ENCODE data around the gene PPP2R2B. TPM values are rescaled to one million over a fixed set of nuclear protein-coding genes. Genes with fewer than 3 reads are reported as not detected.

PPP2R2B gene
- total and polyA plus RNA-seq, 2 donors (not counting 1 experiment from before 2014, with no cell fraction given): 0.67 to 1.5 TPM

DNA sequence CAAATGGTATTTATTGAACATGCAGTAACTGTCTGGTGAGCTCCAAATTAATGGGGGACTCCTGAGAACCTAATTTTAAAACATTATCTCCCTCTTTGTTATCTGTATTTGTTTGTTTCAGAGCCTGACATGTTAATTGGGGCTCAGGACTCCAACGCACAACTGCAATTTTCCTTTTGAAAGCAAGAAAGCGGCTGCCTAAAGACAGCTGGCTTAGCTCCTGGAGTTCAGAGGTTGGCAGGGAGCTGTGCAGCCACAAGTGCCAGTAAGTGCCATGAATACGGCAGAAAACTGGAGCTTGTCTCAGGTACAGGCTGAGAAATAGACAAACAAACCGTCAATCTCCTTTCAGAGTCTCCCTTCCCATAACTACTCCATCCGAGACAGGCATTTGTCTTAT lies 80.9 kb downstream of the PPP2R2B start:
- Histone ChIP-seq H3K4me2 (ENCODE audit: extremely low read depth, insufficient read depth, low read length) (no peak overlapping the region), H3K9ac (ENCODE audit: insufficient read depth, low read length) (no peak overlapping the region), H4K20me1 (ENCODE audit: control insufficient read depth, extremely low read depth, insufficient read depth, low read length) (no peaks in the 10 kb centered on the region), H3K27ac (ENCODE audit: insufficient read depth, low read length) (no peak overlapping the region), H3K36me3 (ENCODE audit: control insufficient read depth, insufficient read depth, low read length) (no peaks in the 10 kb centered on the region), H3K4me3 (replicated peaks in 1 of 4; ENCODE audit: control extremely low read depth in 1 of 4, insufficient read depth in 1 of 4, low read depth in 3 of 4, low read length in 4 of 4) (no peak overlapping the region), H3K79me2 (ENCODE audit: control insufficient read depth, insufficient read depth, low read length) (no peaks in the 10 kb centered on the region), H3K4me1 (ENCODE audit: control insufficient read depth, extremely low read depth, insufficient read depth, low read length) (no peaks in the 10 kb centered on the region), H3K9me3 (ENCODE audit: control insufficient read depth, insufficient read depth, low read depth, low read length) (no peaks in the 10 kb centered on the region), H3K27me3 (ENCODE audit: control insufficient read depth, insufficient read depth, low read length) (no peaks in the 10 kb centered on the region), H2AFZ (ENCODE audit: low read length) (no peak overlapping the region)
- no peak for TF ChIP-seq EZH2 (IDR thresholded peaks at IDR 0.05; ENCODE audit: low read length, missing control alignments)
- TF ChIP-seq, protein P1, sequence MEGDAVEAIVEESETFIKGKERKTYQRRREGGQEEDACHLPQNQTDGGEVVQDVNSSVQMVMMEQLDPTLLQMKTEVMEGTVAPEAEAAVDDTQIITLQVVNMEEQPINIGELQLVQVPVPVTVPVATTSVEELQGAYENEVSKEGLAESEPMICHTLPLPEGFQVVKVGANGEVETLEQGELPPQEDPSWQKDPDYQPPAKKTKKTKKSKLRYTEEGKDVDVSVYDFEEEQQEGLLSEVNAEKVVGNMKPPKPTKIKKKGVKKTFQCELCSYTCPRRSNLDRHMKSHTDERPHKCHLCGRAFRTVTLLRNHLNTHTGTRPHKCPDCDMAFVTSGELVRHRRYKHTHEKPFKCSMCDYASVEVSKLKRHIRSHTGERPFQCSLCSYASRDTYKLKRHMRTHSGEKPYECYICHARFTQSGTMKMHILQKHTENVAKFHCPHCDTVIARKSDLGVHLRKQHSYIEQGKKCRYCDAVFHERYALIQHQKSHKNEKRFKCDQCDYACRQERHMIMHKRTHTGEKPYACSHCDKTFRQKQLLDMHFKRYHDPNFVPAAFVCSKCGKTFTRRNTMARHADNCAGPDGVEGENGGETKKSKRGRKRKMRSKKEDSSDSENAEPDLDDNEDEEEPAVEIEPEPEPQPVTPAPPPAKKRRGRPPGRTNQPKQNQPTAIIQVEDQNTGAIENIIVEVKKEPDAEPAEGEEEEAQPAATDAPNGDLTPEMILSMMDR (conservative IDR thresholded peaks at IDR 0.05 in 1 of 2, IDR thresholded peaks at IDR 0.05 in 1 of 2; ENCODE audit: low read depth in 1 of 2, low read length in 2 of 2): no peak
- DNase-seq (ENCODE audit: low read depth in 2 of 2): no peak

- Histone ChIP-seq H2AFZ (ENCODE audit: low read length) (no peak overlapping the region), H3K4me1 (ENCODE audit: control insufficient read depth, extremely low read depth, insufficient read depth, low read length) (no peaks in the 10 kb centered on the region), H3K36me3 (ENCODE audit: control insufficient read depth, insufficient read depth, low read length) (no peaks in the 10 kb centered on the region), H4K20me1 (ENCODE audit: control insufficient read depth, extremely low read depth, insufficient read depth, low read length) (no peaks in the 10 kb centered on the region), H3K9ac (ENCODE audit: insufficient read depth, low read length) (no peak overlapping the region), H3K27ac (ENCODE audit: insufficient read depth, low read length) (no peak overlapping the region), H3K27me3 (ENCODE audit: control insufficient read depth, insufficient read depth, low read length) (no peaks in the 10 kb centered on the region), H3K79me2 (ENCODE audit: control insufficient read depth, insufficient read depth, low read length) (no peaks in the 10 kb centered on the region), H3K4me3 (replicated peaks in 1 of 4; ENCODE audit: control extremely low read depth in 1 of 4, insufficient read depth in 1 of 4, low read depth in 3 of 4, low read length in 4 of 4) (no peak overlapping the region), H3K9me3 (ENCODE audit: control insufficient read depth, insufficient read depth, low read depth, low read length) (no peaks in the 10 kb centered on the region), H3K4me2 (ENCODE audit: extremely low read depth, insufficient read depth, low read length) (no peak overlapping the region)
- TF ChIP-seq, protein P1 (conservative IDR thresholded peaks at IDR 0.05 in 1 of 2, IDR thresholded peaks at IDR 0.05 in 1 of 2; ENCODE audit: low read depth in 1 of 2, low read length in 2 of 2): no peak
- TF ChIP-seq EZH2 (IDR thresholded peaks at IDR 0.05; ENCODE audit: low read length, missing control alignments): no peak
- DNase-seq (ENCODE audit: low read depth in 2 of 2): no peak
Measured at GRCh38 chr5:146796911-146797310, 81.6 kb downstream of the PPP2R2B start.

DNA sequence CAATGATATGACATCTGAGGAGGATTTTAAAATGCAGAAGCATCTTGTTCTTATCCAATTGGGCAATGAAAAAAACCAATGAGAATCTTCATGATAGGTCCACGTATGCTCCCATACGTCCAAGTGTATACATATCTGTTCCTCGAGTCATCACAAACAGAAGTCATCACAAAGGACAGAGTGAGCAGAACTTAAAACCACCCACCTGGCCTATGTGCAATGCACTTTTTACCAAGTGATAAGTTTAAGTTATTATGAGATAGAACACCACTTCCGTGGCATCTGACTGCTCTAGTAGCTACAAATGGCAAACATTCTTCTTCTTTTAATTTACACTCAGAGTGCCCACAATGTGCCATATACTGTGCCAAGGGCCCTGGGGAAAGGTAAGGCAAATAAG lies 82.4 kb downstream of the PPP2R2B start:
- Histone ChIP-seq H4K20me1 (ENCODE audit: control insufficient read depth, extremely low read depth, insufficient read depth, low read length) (no peaks in the 10 kb centered on the region), H3K36me3 (ENCODE audit: control insufficient read depth, insufficient read depth, low read length) (no peaks in the 10 kb centered on the region), H3K9me3 (ENCODE audit: control insufficient read depth, insufficient read depth, low read depth, low read length) (no peaks in the 10 kb centered on the region), H3K9ac (ENCODE audit: insufficient read depth, low read length) (no peak overlapping the region), H2AFZ (ENCODE audit: low read length) (no peak overlapping the region), H3K4me1 (ENCODE audit: control insufficient read depth, extremely low read depth, insufficient read depth, low read length) (no peaks in the 10 kb centered on the region), H3K27me3 (ENCODE audit: control insufficient read depth, insufficient read depth, low read length) (no peaks in the 10 kb centered on the region), H3K4me2 (ENCODE audit: extremely low read depth, insufficient read depth, low read length) (no peak overlapping the region), H3K27ac (ENCODE audit: insufficient read depth, low read length) (no peak overlapping the region), H3K4me3 (replicated peaks in 1 of 4; ENCODE audit: control extremely low read depth in 1 of 4, insufficient read depth in 1 of 4, low read depth in 3 of 4, low read length in 4 of 4) (no peak overlapping the region), H3K79me2 (ENCODE audit: control insufficient read depth, insufficient read depth, low read length) (no peaks in the 10 kb centered on the region)
- TF ChIP-seq, protein P1 (conservative IDR thresholded peaks at IDR 0.05 in 1 of 2, IDR thresholded peaks at IDR 0.05 in 1 of 2; ENCODE audit: low read depth in 1 of 2, low read length in 2 of 2): no peak
- TF ChIP-seq EZH2 (IDR thresholded peaks at IDR 0.05; ENCODE audit: low read length, missing control alignments): no peak
- peak in 1 of 2 donors; percentile 8 for DNase-seq (ENCODE audit: low read depth in 2 of 2)

Measured in fibroblast of lung (primary cell).